Fibroblast of lung (primary cell): ENCODE measurements around the gene FGF14. TPM values are rescaled to one million over a fixed set of nuclear protein-coding genes. Genes with fewer than 3 reads are reported as not detected.

Source experiments
- DNase-seq, 2 donors: peaks; one replicate each; pipeline versions ENCODE4 v3.0.0 to v3.0.0-alpha.2; 2010; ENCODE audit warnings: low read depth in 2 of 2
- H2AFZ ChIP-seq: 2 replicates; pipeline ENCODE4 v1.5.1; 2012; ENCODE audit warnings: low read length, control low read depth, inconsistent platforms
- H3K27ac ChIP-seq: 2 replicates; pipeline ENCODE4 v1.5.1; 2011; ENCODE audit warnings: low read length, control low read depth; ENCODE audit not compliant: insufficient read depth
- H3K27me3 ChIP-seq: 2 replicates; pipeline ENCODE4 v1.5.1; 2011; ENCODE audit warnings: mild to moderate bottlenecking, low read length; ENCODE audit not compliant: control insufficient read depth, insufficient read depth
- H3K36me3 ChIP-seq: 2 replicates; pipeline ENCODE4 v1.5.1; 2011; ENCODE audit warnings: low read length; ENCODE audit not compliant: control insufficient read depth, insufficient read depth
- H3K4me1 ChIP-seq: 2 replicates; pipeline ENCODE4 v1.5.1; 2011; ENCODE audit warnings: low read length; ENCODE audit not compliant: control insufficient read depth, insufficient read depth; ENCODE audit errors: extremely low read depth
- H3K4me2 ChIP-seq: 2 replicates; pipeline ENCODE4 v1.5.1; 2011; ENCODE audit warnings: low read length, control low read depth; ENCODE audit not compliant: insufficient read depth; ENCODE audit errors: extremely low read depth
- H3K4me3 ChIP-seq, 4 experiments: fragments of 200-600 bp in 1 of 4; sonication (generic) in 1 of 4; replicated peaks in 1 of 4; 2 replicates each; pipeline ENCODE4 v1.5.1; 2011 to 2016; ENCODE audit warnings: low read length in 4 of 4, low read depth in 3 of 4, mild to moderate bottlenecking in 3 of 4, control low read depth in 2 of 4, inconsistent platforms in 1 of 4, mixed read lengths in 1 of 4; ENCODE audit not compliant: insufficient read depth in 1 of 4; ENCODE audit errors: control extremely low read depth in 1 of 4
- H3K79me2 ChIP-seq: 2 replicates; pipeline ENCODE4 v1.5.1; 2012; ENCODE audit warnings: mild to moderate bottlenecking, low read length, inconsistent platforms; ENCODE audit not compliant: control insufficient read depth, insufficient read depth
- H3K9ac ChIP-seq: 2 replicates; pipeline ENCODE4 v1.5.1; 2011; ENCODE audit warnings: mild to moderate bottlenecking, low read length, control low read depth; ENCODE audit not compliant: insufficient read depth
- H3K9me3 ChIP-seq: 2 replicates; pipeline ENCODE4 v1.5.1; 2012; ENCODE audit warnings: low read depth, low read length; ENCODE audit not compliant: control insufficient read depth, insufficient read depth
- H4K20me1 ChIP-seq: 2 replicates; pipeline ENCODE4 v1.5.1; 2011; ENCODE audit warnings: low read length; ENCODE audit not compliant: control insufficient read depth, insufficient read depth; ENCODE audit errors: extremely low read depth
- CTCF ChIP-seq, 2 donors: IDR thresholded peaks in 1 of 2; conservative IDR thresholded peaks in 1 of 2; 1 replicate in 1 of 2; 2 replicates in 1 of 2; pipeline ENCODE4 v1.5.1; 2011 to 2012; ENCODE audit warnings: low read length in 2 of 2, control low read depth in 1 of 2, inconsistent platforms in 1 of 2, low read depth in 1 of 2, mild to moderate bottlenecking in 1 of 2
- EZH2 ChIP-seq: IDR thresholded peaks from 2 replicates; pipeline ENCODE4 v1.5.1; 2012; ENCODE audit warnings: low read length, control low read depth, mild to moderate bottlenecking; ENCODE audit errors: missing control alignments
- polyA plus RNA-seq, 2 donors: library from polyadenylated mRNA; depleted of rRNA in 1 of 2; stranded (reverse) in 1 of 2; unstranded in 1 of 2; fragments of >200 nt; gene quantifications; 2 replicates each; pipeline ENCODE4 v1.2.1, GENCODE V29; 2011 to 2012; ENCODE audit warnings: missing spikeins in 1 of 2
- total RNA-seq: library from RNA; depleted of rRNA; stranded (reverse); fragments of >200 nt; gene quantifications from 2 replicates; pipeline ENCODE4 v1.2.1, GENCODE V29; 2014

FGF14 gene
- total and polyA plus RNA-seq, 2 donors (not counting 1 experiment from before 2014, with no cell fraction given) = 0.94 to 7.8 TPM

- no peaks in the 10 kb centered on the region for H3K27me3 ChIP-seq
- H3K9me3 ChIP-seq = no peaks in the 10 kb centered on the region
- no peak for DNase-seq
- no peaks in the 10 kb centered on the region for H4K20me1 ChIP-seq
- no peak overlapping the region for H2AFZ ChIP-seq
- no peak overlapping the region for H3K4me2 ChIP-seq
- H3K9ac ChIP-seq = no peak overlapping the region
- H3K27ac ChIP-seq = no peak overlapping the region
- no peaks in the 10 kb centered on the region for H3K4me1 ChIP-seq
- no peaks in the 10 kb centered on the region for H3K79me2 ChIP-seq
- no peak overlapping the region for H3K4me3 ChIP-seq
- no peaks in the 10 kb centered on the region for H3K36me3 ChIP-seq
- TF ChIP-seq CTCF (conservative IDR thresholded peaks at IDR 0.05 in 1 of 2, IDR thresholded peaks at IDR 0.05 in 1 of 2; ENCODE audit: low read depth in 1 of 2, low read length in 2 of 2) = no peak
- TF ChIP-seq EZH2 = no peak
Observed at GRCh38 chr13:102042746-102043145, 359.1 kb downstream of the FGF14 start.

GRCh38 chr13:102041544-102041943 is 360.3 kb downstream of the FGF14 start:
- Histone ChIP-seq H3K4me3 (no peak overlapping the region), H3K4me2 (no peak overlapping the region), H4K20me1 (no peaks in the 10 kb centered on the region), H2AFZ (no peak overlapping the region), H3K79me2 (no peaks in the 10 kb centered on the region), H3K9me3 (no peaks in the 10 kb centered on the region), H3K27me3 (no peaks in the 10 kb centered on the region), H3K4me1 (no peaks in the 10 kb centered on the region), H3K9ac (no peak overlapping the region), H3K36me3 (no peaks in the 10 kb centered on the region), H3K27ac (no peak overlapping the region)
- no peak for DNase-seq
- no peak for TF ChIP-seq CTCF (conservative IDR thresholded peaks at IDR 0.05 in 1 of 2, IDR thresholded peaks at IDR 0.05 in 1 of 2; ENCODE audit: low read depth in 1 of 2, low read length in 2 of 2)
- TF ChIP-seq EZH2 = no peak

GRCh38 chr13:102040812-102041211 is 361.0 kb downstream of the FGF14 start:
- no peaks in the 10 kb centered on the region for H3K36me3 ChIP-seq
- H3K27me3 ChIP-seq = no peaks in the 10 kb centered on the region
- no peaks in the 10 kb centered on the region for H3K4me1 ChIP-seq
- H3K79me2 ChIP-seq = no peaks in the 10 kb centered on the region
- TF ChIP-seq EZH2 = no peak
- no peak for TF ChIP-seq CTCF (conservative IDR thresholded peaks at IDR 0.05 in 1 of 2, IDR thresholded peaks at IDR 0.05 in 1 of 2; ENCODE audit: low read depth in 1 of 2, low read length in 2 of 2)
- no peak overlapping the region for H3K9ac ChIP-seq
- H3K27ac ChIP-seq = no peak overlapping the region
- no peak overlapping the region for H2AFZ ChIP-seq
- H4K20me1 ChIP-seq = no peaks in the 10 kb centered on the region
- H3K9me3 ChIP-seq = no peaks in the 10 kb centered on the region
- no peak overlapping the region for H3K4me2 ChIP-seq
- no peak for DNase-seq
- H3K4me3 ChIP-seq = no peak overlapping the region
